Activated T-helper 2 cell treated with anti-CD3 and anti-CD28 coated beads, Interferon-gamma antibody, Interleukin-2, Interleukin-4, amounts not matched to agents 10 μg/mL and 5 μg/mL and 100 μg/mL, durations not matched to agents 14 hours and 24 hours and 36 hours (primary cell): ENCODE data around the gene GALNT17. TPM values are rescaled to one million over a fixed set of nuclear protein-coding genes. Genes with fewer than 3 reads are reported as not detected.
"Not testable (repeated sequence)": the region's sequence is repeated elsewhere in the genome, so short reads cannot be mapped to it uniquely, and the experiment has no call there.

Experiments
- DNase-seq: peaks from one replicate; pipeline ENCODE4 v3.0.0; 2021; ENCODE audit warnings: low spot score
- H3K27ac Mint-ChIP-seq: one replicate; pipeline ENCODE4 v1.8.0; 2021; ENCODE audit warnings: mixed read lengths
- H3K27me3 Mint-ChIP-seq: one replicate; pipeline ENCODE4 v1.8.0; 2021; ENCODE audit warnings: low read depth, mixed read lengths
- H3K36me3 Mint-ChIP-seq: one replicate; pipeline ENCODE4 v1.8.0; 2021; ENCODE audit warnings: low read depth, mixed read lengths
- H3K4me1 Mint-ChIP-seq: one replicate; pipeline ENCODE4 v1.8.0; 2021; ENCODE audit warnings: low read depth, mixed read lengths
- H3K4me3 Mint-ChIP-seq: one replicate; pipeline ENCODE4 v1.8.0; 2021; ENCODE audit warnings: low read depth, mild to moderate bottlenecking, moderate library complexity, mixed read lengths
- H3K9me3 Mint-ChIP-seq: one replicate; pipeline ENCODE4 v1.8.0; 2021; ENCODE audit warnings: mixed read lengths
- intact Hi-C: fragments of 100-400 bp; cut with micrococcal nuclease; formaldehyde crosslinking; loops from one replicate; pipeline ENCODE4 v1.15.1; 2023
- total RNA-seq: library from RNA; stranded (reverse); gene quantifications from 2 replicates; pipeline ENCODE4 v1.2.3, GENCODE V29; 2022

GALNT17 gene
- total RNA-seq, 1 donor from 2014 or later: not detected

DNA sequence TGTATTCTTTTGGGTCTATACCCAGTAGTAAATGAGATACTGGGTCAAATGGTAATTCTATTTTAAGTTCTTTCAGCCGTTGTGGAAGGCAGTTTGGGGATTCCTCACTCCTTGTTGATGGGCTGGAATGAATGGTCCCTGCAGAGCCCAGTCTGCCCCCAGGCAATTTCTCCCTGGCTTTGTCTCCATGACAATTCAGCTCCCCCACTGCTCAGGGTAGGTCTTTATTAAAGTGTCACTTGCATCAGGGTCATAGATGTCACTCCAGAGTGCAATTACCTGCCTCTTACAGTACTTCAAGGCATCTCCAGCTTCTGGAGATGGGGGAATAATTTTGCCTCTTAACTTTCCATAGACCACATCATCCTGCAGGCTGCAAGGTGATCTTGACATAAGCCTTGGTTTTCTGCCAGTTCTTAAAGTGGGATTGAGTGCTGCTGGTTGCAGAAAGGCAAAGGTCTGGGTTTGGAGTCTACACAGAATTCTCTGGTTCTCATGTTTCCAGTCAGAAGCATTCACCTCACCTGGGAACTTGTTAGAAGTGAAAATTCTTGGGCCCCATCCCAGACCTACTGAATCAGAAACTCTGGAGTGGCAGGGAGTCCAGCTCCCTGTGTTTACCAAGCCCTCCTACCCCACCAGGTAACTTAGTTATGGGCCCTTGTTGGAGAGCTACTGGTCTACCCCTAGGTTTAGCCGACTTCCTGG lies 442.4 kb downstream of the GALNT17 start:
- Mint-ChIP-seq H3K4me3 (no peak overlapping the region), H3K9me3 (peaks cover 36% of the 10 kb centered on the region)

DNA sequence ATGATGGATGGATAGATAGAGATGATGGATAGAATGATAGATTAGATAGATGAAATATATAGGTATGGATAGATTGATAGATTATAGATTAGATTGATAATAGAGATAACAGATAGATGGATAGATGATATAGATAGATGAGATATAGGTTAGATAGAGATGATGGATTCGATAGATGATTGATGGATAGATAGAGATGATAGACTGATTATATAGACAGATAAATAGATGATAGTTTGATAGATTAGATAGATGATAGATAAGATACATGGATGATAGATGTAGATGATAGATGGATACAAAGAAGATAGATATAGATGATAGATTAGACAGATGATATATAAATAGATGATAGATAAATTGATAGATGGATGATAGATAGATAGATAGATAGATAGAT lies 448.1 kb downstream of the GALNT17 start:
- intact Hi-C loops: no loop called here
- Mint-ChIP-seq H3K27ac (no peak overlapping the region), H3K4me3 (no peak overlapping the region), H3K27me3 (no peaks in the 10 kb centered on the region), H3K9me3 (peaks cover 22% of the 10 kb centered on the region), H3K4me1 (no peaks in the 10 kb centered on the region), H3K36me3 (no peaks in the 10 kb centered on the region)
- no peak for DNase-seq

More for the DNA sequence above, 442.4 kb downstream of the GALNT17 start:
- Mint-ChIP-seq H3K4me1 (no peaks in the 10 kb centered on the region), H3K27ac (no peak overlapping the region), H3K36me3 (no peaks in the 10 kb centered on the region), H3K27me3 (no peaks in the 10 kb centered on the region)
- intact Hi-C loops: no loop called here
- DNase-seq: no peak

DNA sequence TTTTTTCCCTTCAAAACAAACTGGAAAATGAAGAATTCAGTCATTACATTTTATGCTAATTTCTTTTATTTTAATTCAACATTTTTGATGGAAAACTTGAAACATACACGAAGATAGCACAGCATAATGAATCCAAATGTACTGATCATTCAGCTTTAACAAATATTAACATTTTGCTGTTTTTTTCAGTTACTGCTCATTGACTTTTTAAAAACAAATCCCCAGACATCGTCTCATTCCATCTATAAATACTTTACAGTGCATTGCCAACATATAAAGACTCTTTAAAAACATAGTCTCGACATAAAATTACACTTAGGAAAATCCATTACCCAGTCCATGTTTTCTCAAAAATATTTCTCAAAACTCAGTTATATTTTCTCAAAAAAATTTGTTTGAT lies 452.3 kb downstream of the GALNT17 start:
- Mint-ChIP-seq H3K9me3 (peaks cover 21% of the 10 kb centered on the region), H3K36me3 (no peaks in the 10 kb centered on the region)

DNA sequence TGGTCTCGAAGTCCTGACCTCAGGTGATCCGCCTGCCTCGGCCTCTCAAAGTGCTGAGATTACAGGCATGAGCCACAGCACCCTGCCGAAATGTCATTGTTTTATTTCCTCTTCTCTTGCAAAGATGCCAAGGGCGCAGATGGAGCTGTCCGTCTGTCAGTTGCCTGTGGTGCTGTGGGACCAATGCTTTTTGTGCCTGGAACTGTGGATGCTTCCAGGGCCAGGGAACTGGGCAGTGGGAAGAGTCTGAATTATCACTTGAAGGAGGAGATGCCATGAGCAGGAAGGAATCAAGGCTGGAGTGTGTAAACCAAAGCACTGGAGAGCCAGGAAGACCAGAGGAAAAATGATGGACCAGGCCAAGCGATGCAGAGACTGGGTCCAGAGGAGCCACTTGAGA lies 459.9 kb downstream of the GALNT17 start:
- Mint-ChIP-seq H3K36me3 (no peaks in the 10 kb centered on the region), H3K4me1 (no peaks in the 10 kb centered on the region), H3K4me3 (no peak overlapping the region), H3K9me3 (peaks cover 40% of the 10 kb centered on the region), H3K27me3 (no peaks in the 10 kb centered on the region), H3K27ac (no peak overlapping the region)
- DNase-seq: no peak
- intact Hi-C loops: no loop called here

More for the DNA sequence above, 452.3 kb downstream of the GALNT17 start:
- intact Hi-C loops: no loop called here
- H3K27ac Mint-ChIP-seq: no peak overlapping the region
- H3K4me1 Mint-ChIP-seq: no peaks in the 10 kb centered on the region
- no peak for DNase-seq
- no peak overlapping the region for H3K4me3 Mint-ChIP-seq
- H3K27me3 Mint-ChIP-seq: no peaks in the 10 kb centered on the region

DNA sequence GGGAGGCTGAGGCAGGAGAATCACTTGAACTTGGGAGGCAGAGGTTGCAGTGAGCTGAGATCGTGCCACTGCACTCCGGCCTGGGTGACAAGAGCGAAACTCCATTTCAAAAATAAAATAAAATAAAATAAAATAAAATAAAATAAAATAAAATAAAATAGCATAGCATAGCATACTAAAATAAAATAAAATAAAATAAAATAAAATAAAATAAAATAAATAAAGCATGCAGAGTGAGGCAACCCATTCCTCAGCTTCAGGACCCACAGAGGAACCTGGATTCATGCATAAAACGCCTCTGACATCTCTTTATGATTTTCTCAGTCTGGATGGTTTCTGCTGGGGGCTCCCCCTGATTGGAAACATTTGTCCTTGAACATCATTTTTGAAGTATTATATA lies 460.4 kb downstream of the GALNT17 start:
- H3K36me3 Mint-ChIP-seq, intact Hi-C loops, DNase-seq, H3K4me3 Mint-ChIP-seq, H3K4me1 Mint-ChIP-seq, H3K27ac Mint-ChIP-seq, H3K27me3 Mint-ChIP-seq: not testable (repeated sequence)
- H3K9me3 Mint-ChIP-seq: peaks cover 38% of the 10 kb centered on the region

DNA sequence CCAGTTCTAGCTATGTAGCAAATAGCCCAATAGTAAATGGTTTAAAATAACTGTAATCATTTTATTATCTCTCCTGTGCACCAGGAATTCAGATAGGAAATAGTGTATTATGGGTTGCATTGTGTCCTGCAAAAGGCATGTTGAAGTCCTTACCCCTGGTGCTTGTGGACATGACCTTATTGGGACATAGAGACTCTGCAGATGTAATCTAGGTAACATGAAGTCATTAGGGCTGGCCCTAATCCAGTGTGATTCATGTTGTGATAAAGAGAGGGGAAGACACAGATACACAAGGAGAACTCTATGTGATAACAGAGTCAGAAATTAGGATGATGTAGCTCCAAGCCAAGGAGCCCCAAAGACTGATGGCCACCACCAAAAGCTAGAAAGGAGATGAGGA lies 462.8 kb downstream of the GALNT17 start:
- DNase-seq: no peak
- Mint-ChIP-seq H3K27ac (no peak overlapping the region), H3K9me3 (peaks cover 46% of the 10 kb centered on the region), H3K27me3 (no peaks in the 10 kb centered on the region), H3K4me1 (no peaks in the 10 kb centered on the region), H3K4me3 (no peak overlapping the region), H3K36me3 (no peaks in the 10 kb centered on the region)
- intact Hi-C loops: no loop called here

DNA sequence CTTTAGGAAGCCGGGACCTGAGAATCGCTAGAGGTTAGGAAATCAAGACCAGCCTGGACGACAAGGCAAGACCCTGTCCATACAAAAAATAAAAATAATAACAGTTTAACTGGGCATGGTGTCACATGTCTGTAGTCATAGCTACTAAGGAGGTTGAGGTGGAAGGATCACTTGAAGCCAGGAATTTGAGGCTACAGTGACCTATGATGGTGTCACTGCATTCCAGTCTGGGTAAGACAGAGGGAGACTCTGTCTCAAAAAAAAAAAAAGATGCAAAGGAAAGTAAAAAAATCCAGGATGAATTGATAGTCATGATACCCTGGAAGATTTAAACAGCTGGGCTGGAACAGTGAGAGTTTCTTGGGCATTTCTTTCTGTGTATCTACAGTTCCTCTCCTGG lies 463.2 kb downstream of the GALNT17 start:
- no peak for DNase-seq
- Mint-ChIP-seq H3K4me1 (no peaks in the 10 kb centered on the region), H3K9me3 (peaks cover 46% of the 10 kb centered on the region), H3K4me3 (no peak overlapping the region), H3K27me3 (no peaks in the 10 kb centered on the region), H3K36me3 (no peaks in the 10 kb centered on the region), H3K27ac (no peak overlapping the region)
- intact Hi-C loops: no loop called here

DNA sequence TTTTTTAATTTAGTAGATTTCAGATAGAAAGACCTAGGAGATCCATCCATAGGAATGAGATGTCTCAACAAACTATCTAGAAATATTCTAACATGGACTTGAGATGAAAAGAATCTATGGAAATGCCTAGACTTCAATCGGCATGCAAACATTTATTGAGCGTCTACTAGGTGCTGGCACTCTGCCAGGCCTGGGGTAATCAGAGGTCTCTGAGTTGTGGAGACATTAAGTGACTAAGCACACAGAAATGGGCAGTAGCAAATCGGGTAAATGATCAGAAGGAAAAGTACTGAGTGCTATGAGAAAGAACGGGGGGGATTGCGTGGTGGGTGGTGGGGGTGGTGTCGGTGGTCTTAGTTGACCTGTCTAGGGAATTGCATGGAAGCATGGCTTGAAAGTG lies 466.6 kb downstream of the GALNT17 start:
- Mint-ChIP-seq H3K4me1 (no peaks in the 10 kb centered on the region), H3K36me3 (no peaks in the 10 kb centered on the region), H3K27me3 (no peaks in the 10 kb centered on the region), H3K4me3 (no peak overlapping the region), H3K9me3 (peaks cover 61% of the 10 kb centered on the region), H3K27ac (no peak overlapping the region)
- intact Hi-C loops: no loop called here
- no peak for DNase-seq

DNA sequence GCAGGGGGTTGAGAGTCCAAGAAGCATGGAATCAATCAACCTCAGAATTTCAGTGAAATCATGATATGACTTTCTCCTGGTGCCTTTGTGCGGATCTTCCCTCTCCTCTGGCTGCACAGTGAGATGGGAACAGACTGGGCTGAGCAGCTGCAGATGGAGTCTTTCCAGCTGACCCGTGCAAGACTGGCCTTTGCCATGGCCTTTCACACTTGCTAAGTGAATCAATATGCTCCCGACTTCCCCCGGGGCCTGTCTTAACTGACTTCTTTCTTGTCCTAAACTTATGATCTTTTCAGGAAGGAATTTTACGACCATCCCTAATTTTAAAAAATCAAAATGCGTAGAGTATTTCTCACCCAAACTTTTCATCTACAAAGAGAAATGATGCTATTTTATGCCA lies 469.9 kb downstream of the GALNT17 start:
- DNase-seq: no peak
- H3K27ac Mint-ChIP-seq: no peak overlapping the region
- no peaks in the 10 kb centered on the region for H3K27me3 Mint-ChIP-seq
- H3K36me3 Mint-ChIP-seq: no peaks in the 10 kb centered on the region
- intact Hi-C loops: no loop called here
- no peaks in the 10 kb centered on the region for H3K4me1 Mint-ChIP-seq
- H3K4me3 Mint-ChIP-seq: no peak overlapping the region
- peaks cover 40% of the 10 kb centered on the region for H3K9me3 Mint-ChIP-seq

DNA sequence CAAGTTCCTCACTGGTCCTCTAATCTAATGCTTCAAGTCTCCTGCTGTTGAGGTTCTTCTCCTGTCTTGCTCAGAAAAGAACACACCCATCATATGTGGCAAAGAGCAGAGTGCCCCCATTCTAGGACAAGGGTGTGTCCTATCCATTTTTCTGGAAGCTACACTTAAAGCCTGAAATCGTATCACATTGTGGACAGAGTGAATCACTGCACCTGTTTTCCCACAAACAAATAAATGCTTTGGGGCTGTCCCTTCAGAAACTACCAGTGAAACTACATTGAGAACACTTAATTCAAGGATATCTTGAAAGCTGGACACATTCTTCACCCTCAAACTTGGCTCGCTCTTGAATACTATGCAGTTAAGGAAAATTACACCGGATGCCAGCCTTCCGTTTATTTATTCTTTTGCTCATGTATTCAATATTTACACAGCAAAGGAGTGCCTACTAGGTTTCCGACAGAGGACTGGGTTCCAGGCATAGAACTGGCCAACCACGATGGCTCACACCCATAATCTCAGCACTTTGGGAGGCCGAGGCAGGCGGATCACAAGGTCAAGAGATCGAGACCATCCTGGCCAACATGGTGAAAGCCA lies 473.0 kb downstream of the GALNT17 start:
- H3K27me3 Mint-ChIP-seq: no peaks in the 10 kb centered on the region

DNA sequence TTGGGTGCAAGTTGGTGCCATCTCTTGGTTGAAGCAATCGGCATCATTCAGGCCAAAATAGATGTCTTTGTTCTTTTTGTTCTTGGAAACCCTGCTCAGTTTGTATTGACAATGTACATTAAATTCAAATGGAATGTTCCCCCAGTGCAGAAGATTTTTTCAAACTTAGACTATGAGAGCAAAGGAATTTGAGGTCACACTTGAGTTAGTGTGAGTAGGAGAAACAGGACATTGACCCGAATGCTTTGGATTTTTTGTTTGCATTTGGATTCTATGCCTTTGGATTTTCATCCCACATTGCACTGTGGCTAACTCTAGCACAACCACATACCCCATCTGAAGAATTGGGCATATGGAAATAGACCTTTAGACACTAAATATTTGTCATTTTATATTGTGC lies 480.0 kb downstream of the GALNT17 start:
- Mint-ChIP-seq H3K36me3 (no peaks in the 10 kb centered on the region), H3K4me1 (no peaks in the 10 kb centered on the region), H3K27ac (no peak overlapping the region), H3K9me3 (peaks cover 26% of the 10 kb centered on the region), H3K4me3 (no peak overlapping the region), H3K27me3 (no peaks in the 10 kb centered on the region)
- intact Hi-C loops: no loop called here
- DNase-seq: no peak

More for the DNA sequence above, 473.0 kb downstream of the GALNT17 start:
- H3K4me1 Mint-ChIP-seq: no peaks in the 10 kb centered on the region
- no peak overlapping the region for H3K27ac Mint-ChIP-seq
- H3K4me3 Mint-ChIP-seq: no peak overlapping the region
- H3K9me3 Mint-ChIP-seq: peaks cover 44% of the 10 kb centered on the region
- no peak for DNase-seq
- intact Hi-C loops: no loop called here
- no peaks in the 10 kb centered on the region for H3K36me3 Mint-ChIP-seq

DNA sequence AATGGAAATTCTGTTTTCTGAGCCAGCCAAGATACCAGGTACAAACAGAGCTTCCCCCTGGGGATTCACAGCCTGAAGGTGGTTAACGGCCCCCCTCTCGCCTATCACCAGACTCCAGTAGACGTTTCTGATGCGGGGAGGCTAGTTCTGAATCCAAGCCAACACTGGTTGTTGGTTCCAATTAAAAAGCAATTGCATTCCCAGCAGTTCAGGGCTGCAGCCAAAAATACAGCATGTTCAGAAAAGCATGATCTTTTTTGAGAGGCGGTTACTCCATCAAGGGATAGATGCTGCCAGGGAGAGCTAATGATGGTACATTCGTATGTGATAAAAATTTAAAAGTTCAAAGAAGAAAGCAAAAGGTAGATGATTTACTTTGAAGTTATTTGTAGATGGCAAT lies 481.0 kb downstream of the GALNT17 start:
- Mint-ChIP-seq H3K36me3 (no peaks in the 10 kb centered on the region), H3K9me3 (peaks cover 21% of the 10 kb centered on the region), H3K27ac (no peak overlapping the region), H3K27me3 (no peaks in the 10 kb centered on the region), H3K4me1 (no peaks in the 10 kb centered on the region), H3K4me3 (no peak overlapping the region)
- intact Hi-C loops: no loop called here
- DNase-seq: no peak

DNA sequence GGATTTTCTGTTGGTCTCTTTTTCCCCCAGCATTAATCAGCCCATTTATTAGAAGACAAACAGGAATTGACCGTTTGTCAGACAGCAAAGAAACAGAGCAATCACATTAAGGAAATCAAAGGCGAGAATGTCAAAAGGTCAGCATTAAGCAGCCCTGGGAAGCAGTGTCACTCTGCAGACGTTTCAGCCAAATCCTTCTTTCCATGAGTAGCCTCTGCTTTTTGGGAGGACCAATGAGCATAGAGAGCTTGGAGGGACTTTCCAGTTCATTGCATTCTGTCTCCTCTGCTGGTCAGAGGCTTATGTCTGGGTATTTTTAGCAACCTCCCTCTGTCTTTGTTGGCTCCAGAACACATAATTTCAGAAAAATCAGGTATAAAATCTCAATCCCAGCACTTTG lies 481.4 kb downstream of the GALNT17 start:
- Mint-ChIP-seq H3K4me1 (no peaks in the 10 kb centered on the region), H3K9me3 (peaks cover 23% of the 10 kb centered on the region), H3K36me3 (no peaks in the 10 kb centered on the region), H3K27ac (no peak overlapping the region), H3K4me3 (no peak overlapping the region), H3K27me3 (no peaks in the 10 kb centered on the region)
- DNase-seq: no peak
- intact Hi-C loops: no loop called here
